BE2C (cell line): ENCODE results near the gene KLC4.
"Not testable (repeated sequence)": the region's sequence is repeated elsewhere in the genome, so short reads cannot be mapped to it uniquely, and the experiment has no call there.

Experiments
- DNase-seq: peaks from one replicate; pipeline ENCODE4 v3.0.0-alpha.2; 2020
- H3K27me3 ChIP-seq: fragments of 250-450 bp; sonication (Bioruptor Pico); 2 replicates; pipeline ENCODE4 v1.5.1; 2020; ENCODE audit warnings: mild to moderate bottlenecking
- H3K36me3 ChIP-seq: fragments of 250-450 bp; sonication (Bioruptor Pico); 2 replicates; pipeline ENCODE4 v1.5.1; 2020; ENCODE audit warnings: mild to moderate bottlenecking
- H3K4me1 ChIP-seq: fragments of 250-450 bp; sonication (Bioruptor Pico); 2 replicates; pipeline ENCODE4 v1.5.1; 2020
- H3K4me3 ChIP-seq: 2 replicates; pipeline ENCODE4 v1.5.1; 2011; ENCODE audit warnings: low read depth, low read length
- H3K9me3 ChIP-seq: fragments of 250-450 bp; sonication (Bioruptor Pico); 2 replicates; pipeline ENCODE4 v1.5.1; 2020
- CTCF ChIP-seq: IDR thresholded peaks from 2 replicates; pipeline ENCODE4 v1.5.1; 2012; ENCODE audit warnings: mild to moderate bottlenecking, low read depth, low read length

The KLC4 gene

GRCh38 chr6:43040542-43041257 lies 18.7 kb upstream of the KLC4 start:
- no peak overlapping the region for H3K4me3 ChIP-seq
- H3K27me3 ChIP-seq: no peaks in the 10 kb centered on the region
- H3K36me3 ChIP-seq: peaks cover 11% of the 10 kb centered on the region
- no peak for DNase-seq
- H3K9me3 ChIP-seq: no peaks in the 10 kb centered on the region
- no peaks in the 10 kb centered on the region; the same call in 1 of the 2 replicates for H3K4me1 ChIP-seq
- no peak for TF ChIP-seq CTCF

- not testable (repeated sequence) for H3K36me3 ChIP-seq, H3K9me3 ChIP-seq, DNase-seq, H3K4me3 ChIP-seq, H3K4me1 ChIP-seq, H3K27me3 ChIP-seq
Observed at GRCh38 chr6:43041475-43041874, 18.0 kb upstream of the KLC4 start.

- Histone ChIP-seq H3K9me3 (no peaks in the 10 kb centered on the region), H3K27me3 (no peaks in the 10 kb centered on the region), H3K4me3 (no peak overlapping the region), H3K36me3 (peaks cover 8% of the 10 kb centered on the region), H3K4me1 (no peaks in the 10 kb centered on the region; the same call in 1 of the 2 replicates)
- DNase-seq: no peak
- no peak for TF ChIP-seq CTCF
Observed at GRCh38 chr6:43043310-43043709, 16.1 kb upstream of the KLC4 start.

- Histone ChIP-seq H3K4me1 (no peaks in the 10 kb centered on the region; the same call in 1 of the 2 replicates), H3K4me3 (no peak overlapping the region), H3K9me3 (no peaks in the 10 kb centered on the region), H3K27me3 (no peaks in the 10 kb centered on the region), H3K36me3 (peaks cover 5% of the 10 kb centered on the region)
- no peak for DNase-seq
- no peak for TF ChIP-seq CTCF
Observed at GRCh38 chr6:43045371-43045930, 14.0 kb upstream of the KLC4 start.

- no peaks in the 10 kb centered on the region for H3K4me1 ChIP-seq
- peaks cover 5% of the 10 kb centered on the region; the same call in 1 of the 2 replicates for H3K36me3 ChIP-seq
- H3K27me3 ChIP-seq: no peaks in the 10 kb centered on the region
- H3K9me3 ChIP-seq: no peaks in the 10 kb centered on the region
- no peak for TF ChIP-seq CTCF
- no peak for DNase-seq
- no peak overlapping the region for H3K4me3 ChIP-seq
Observed at GRCh38 chr6:43047998-43048397, 11.4 kb upstream of the KLC4 start.

GRCh38 chr6:43050981-43051380 lies 8.4 kb upstream of the KLC4 start:
- Histone ChIP-seq H3K9me3 (no peaks in the 10 kb centered on the region), H3K36me3 (peaks cover 2% of the 10 kb centered on the region; the same call in 1 of the 2 replicates), H3K4me1 (no peaks in the 10 kb centered on the region), H3K4me3 (no peak overlapping the region), H3K27me3 (no peaks in the 10 kb centered on the region)
- DNase-seq: no peak
- no peak for TF ChIP-seq CTCF
